ENCODE measurements around the gene CSMD2. TPM values are rescaled to one million over a fixed set of nuclear protein-coding genes. Genes with fewer than 3 reads are reported as not detected.

The CSMD2 gene
- total and polyA plus RNA-seq, 7 donors, result under 0.01 to 0.83 (median 0.16) TPM

- WGBS, 2 donors, result 66 to 72% methylated on average over 1 of the region's 1 CpG
- no peaks in the 10 kb centered on the region for H3K36me3 ChIP-seq
- no peaks in the 10 kb centered on the region for H3K27me3 ChIP-seq
- no peak overlapping the region for H3K4me3 ChIP-seq
- no peaks in the 10 kb centered on the region for H3K9me3 ChIP-seq
- intact Hi-C loops (cut with DNase I), result no loop called here
- no peak overlapping the region for H3K27ac ChIP-seq
- no peaks in the 10 kb centered on the region for H3K4me1 ChIP-seq
- DNase-seq, result no peak
- TF ChIP-seq CTCF (IDR thresholded peaks at IDR 0.05) (no peak), POLR2A (IDR thresholded peaks at IDR 0.05) (no peak), POLR2AphosphoS5 (IDR thresholded peaks at IDR 0.05) (no peak), EP300 (IDR thresholded peaks at IDR 0.05) (no peak)
Measured at GRCh38 chr1:33841494-33841893, 323.5 kb downstream of the CSMD2 start.

- no peak for DNase-seq
- H3K9me3 ChIP-seq, result no peaks in the 10 kb centered on the region
- no peak overlapping the region for H3K4me3 ChIP-seq
- intact Hi-C loops (cut with DNase I), result no loop called here
- TF ChIP-seq POLR2AphosphoS5 (IDR thresholded peaks at IDR 0.05) (no peak), CTCF (IDR thresholded peaks at IDR 0.05) (no peak), EP300 (IDR thresholded peaks at IDR 0.05) (no peak), POLR2A (IDR thresholded peaks at IDR 0.05) (no peak)
- 87 to 90% methylated on average over 3 of the region's 3 CpGs for WGBS, 2 donors
- no peaks in the 10 kb centered on the region for H3K36me3 ChIP-seq
- H3K27ac ChIP-seq, result no peak overlapping the region
- no peaks in the 10 kb centered on the region for H3K4me1 ChIP-seq
- H3K27me3 ChIP-seq, result no peaks in the 10 kb centered on the region
Measured at GRCh38 chr1:33837635-33838034, 327.4 kb downstream of the CSMD2 start.

DNA sequence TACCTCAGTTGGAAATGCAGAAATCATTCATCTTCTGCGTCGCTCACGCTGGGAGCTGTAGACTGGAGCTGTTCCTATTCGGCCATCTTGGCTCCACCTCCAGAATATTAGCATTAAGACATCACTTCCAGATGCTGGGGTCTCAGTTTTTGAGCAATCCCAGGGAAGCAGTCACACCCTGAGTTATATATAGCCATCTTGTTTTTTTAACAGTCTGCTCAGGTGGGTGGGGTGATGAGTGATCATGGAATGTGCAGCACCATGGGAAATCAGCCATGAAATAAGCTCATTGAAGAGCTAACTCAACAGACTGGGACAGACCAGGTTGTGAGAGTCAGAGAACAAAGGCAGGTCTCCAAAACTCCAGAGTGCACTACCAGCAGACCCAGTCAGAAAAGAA lies 328.1 kb downstream of the CSMD2 start:
- H3K4me1 ChIP-seq, result no peaks in the 10 kb centered on the region
- H3K9me3 ChIP-seq, result no peaks in the 10 kb centered on the region
- no peak overlapping the region for H3K4me3 ChIP-seq
- H3K27me3 ChIP-seq, result no peaks in the 10 kb centered on the region
- intact Hi-C loops (cut with DNase I), result no loop called here
- no peaks in the 10 kb centered on the region for H3K36me3 ChIP-seq
- 94 to 95% methylated on average over 4 of the region's 4 CpGs for WGBS, 2 donors
- H3K27ac ChIP-seq, result no peak overlapping the region
- DNase-seq, result no peak
- TF ChIP-seq POLR2A (IDR thresholded peaks at IDR 0.05), result no peak
- no peak for TF ChIP-seq CTCF (IDR thresholded peaks at IDR 0.05)
- TF ChIP-seq POLR2AphosphoS5 (IDR thresholded peaks at IDR 0.05), result no peak
- no peak for TF ChIP-seq EP300 (IDR thresholded peaks at IDR 0.05)

DNA sequence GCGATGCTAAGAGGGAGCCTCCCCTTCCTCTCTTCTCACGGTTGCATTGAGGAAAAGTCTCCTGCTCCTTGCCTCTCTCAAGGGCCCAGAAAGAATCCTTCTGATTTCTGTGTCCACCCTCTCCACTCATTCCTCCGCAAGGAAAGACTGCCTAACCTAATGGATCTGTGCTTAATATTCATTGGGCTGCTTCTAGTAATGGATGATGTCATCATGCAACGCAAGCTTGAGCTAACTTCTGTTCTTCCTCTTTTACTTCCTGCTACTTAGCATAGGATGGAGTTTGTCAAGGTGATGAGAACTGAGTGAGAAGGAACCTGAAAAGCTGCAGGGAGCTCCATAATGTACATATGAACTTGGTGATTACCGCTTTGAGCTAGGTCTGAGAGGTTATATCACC lies 336.4 kb downstream of the CSMD2 start:
- Histone ChIP-seq H3K9me3 (no peaks in the 10 kb centered on the region), H3K27ac (no peak overlapping the region), H3K4me3 (no peak overlapping the region), H3K36me3 (no peaks in the 10 kb centered on the region), H3K4me1 (no peaks in the 10 kb centered on the region), H3K27me3 (no peaks in the 10 kb centered on the region)
- intact Hi-C loops (cut with DNase I), result no loop called here
- no peak for DNase-seq
- TF ChIP-seq POLR2AphosphoS5 (IDR thresholded peaks at IDR 0.05) (no peak), POLR2A (IDR thresholded peaks at IDR 0.05) (no peak), CTCF (IDR thresholded peaks at IDR 0.05) (no peak), EP300 (IDR thresholded peaks at IDR 0.05) (no peak)
- 87% methylated on average over 5 of the region's 5 CpGs for WGBS, 2 donors

DNA sequence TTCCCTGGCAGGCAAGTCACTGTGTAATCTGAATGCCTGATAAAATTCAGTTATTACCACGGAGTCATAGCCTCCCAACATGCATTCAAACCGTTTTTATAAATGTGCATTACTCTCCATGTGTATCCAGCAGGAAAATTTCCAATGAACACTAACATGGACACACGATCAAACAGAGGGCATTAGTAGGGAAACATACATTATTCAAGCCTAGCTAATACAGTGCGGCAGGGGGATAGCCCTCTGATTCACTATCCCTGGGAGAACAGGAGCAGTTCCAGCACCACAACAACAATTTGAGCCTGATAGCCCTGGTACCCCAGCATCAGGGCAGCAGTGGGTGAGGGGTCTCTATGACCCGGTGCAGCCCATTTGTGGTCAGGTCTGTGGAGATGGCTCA lies 337.0 kb downstream of the CSMD2 start:
- TF ChIP-seq POLR2A (IDR thresholded peaks at IDR 0.05) (no peak), EP300 (IDR thresholded peaks at IDR 0.05) (no peak), POLR2AphosphoS5 (IDR thresholded peaks at IDR 0.05) (no peak), CTCF (IDR thresholded peaks at IDR 0.05) (no peak)
- Histone ChIP-seq H3K36me3 (no peaks in the 10 kb centered on the region), H3K9me3 (no peaks in the 10 kb centered on the region), H3K27ac (no peak overlapping the region), H3K27me3 (no peaks in the 10 kb centered on the region), H3K4me3 (no peak overlapping the region), H3K4me1 (no peaks in the 10 kb centered on the region)
- 53 to 66% methylated on average over 5 of the region's 5 CpGs for WGBS, 2 donors
- intact Hi-C loops (cut with DNase I), result no loop called here
- DNase-seq, result no peak

Measured in sigmoid colon (tissue), 7 donors.